CD8-positive, alpha-beta memory T cell (primary cell): Measurements from ENCODE around the gene DCDC2B. TPM values are rescaled to one million over a fixed set of nuclear protein-coding genes. Genes with fewer than 3 reads are reported as not detected.
"Not testable (repeated sequence)": the region's sequence is repeated elsewhere in the genome, so short reads cannot be mapped to it uniquely, and the experiment has no call there.

Experiments
- CTCF ChIA-PET: fragments of 350-600 bp; sonication (Branson Sonifier 250); formaldehyde crosslinking; loops from one replicate; lab custom pipeline; 2021; ENCODE audit warnings: antibody characterized with exemption; lab: Charles Lee
- POLR2A ChIA-PET: fragments of 350-600 bp; sonication (Branson Sonifier 250); formaldehyde crosslinking; loops from one replicate; lab custom pipeline; 2021; ENCODE audit warnings: antibody characterized with exemption; lab: Charles Lee
- DNase-seq, 5 donors: peaks; one replicate each; pipeline versions ENCODE4 v3.0.0 to v3.0.0-alpha.2; 2020 to 2022; ENCODE audit warnings: mixed read lengths in 1 of 5
- H3K27ac ChIP-seq: one replicate; pipeline ENCODE4 v1.7.0; 2013; ENCODE audit warnings: low read depth, mild to moderate bottlenecking, low read length, moderate library complexity
- H3K27me3 ChIP-seq: 2 replicates; pipeline ENCODE4 v1.7.0; 2013; ENCODE audit warnings: low read length, mild to moderate bottlenecking; ENCODE audit not compliant: insufficient read depth, poor library complexity, severe bottlenecking
- H3K36me3 ChIP-seq: 2 replicates; pipeline ENCODE4 v1.7.0; 2013; ENCODE audit warnings: mild to moderate bottlenecking, low read length, moderate library complexity; ENCODE audit not compliant: insufficient read depth
- H3K4me1 ChIP-seq: 2 replicates; pipeline ENCODE4 v1.7.0; 2013; ENCODE audit warnings: mild to moderate bottlenecking, low read length, moderate library complexity; ENCODE audit not compliant: insufficient read depth
- H3K4me3 ChIP-seq: 2 replicates; pipeline ENCODE4 v1.7.0; 2013; ENCODE audit warnings: mild to moderate bottlenecking, low read length
- H3K9me3 ChIP-seq: 2 replicates; pipeline ENCODE4 v1.7.0; 2013; ENCODE audit warnings: mild to moderate bottlenecking, low read length
- H3K27ac Mint-ChIP-seq, 8 donors: one replicate each; pipeline ENCODE4 v1.8.0; 2020 to 2021; ENCODE audit warnings: mixed read lengths in 8 of 8, mild to moderate bottlenecking in 6 of 8, inconsistent platforms in 3 of 8, moderate library complexity in 3 of 8
- H3K27me3 Mint-ChIP-seq, 2 donors: one replicate each; pipeline ENCODE4 v1.8.0; 2020 to 2021; ENCODE audit warnings: mixed read lengths in 2 of 2, mild to moderate bottlenecking in 1 of 2, moderate library complexity in 1 of 2
- H3K36me3 Mint-ChIP-seq, 3 donors: one replicate each; pipeline ENCODE4 v1.8.0; 2020 to 2021; ENCODE audit warnings: mixed read lengths in 3 of 3, inconsistent platforms in 1 of 3, mild to moderate bottlenecking in 1 of 3
- H3K4me1 Mint-ChIP-seq, 3 donors: one replicate each; pipeline ENCODE4 v1.8.0; 2020 to 2021; ENCODE audit warnings: mixed read lengths in 3 of 3, inconsistent platforms in 1 of 3, mild to moderate bottlenecking in 1 of 3
- H3K4me3 Mint-ChIP-seq, 7 donors: one replicate each; pipeline ENCODE4 v1.8.0; 2020 to 2021; ENCODE audit warnings: mixed read lengths in 7 of 7, mild to moderate bottlenecking in 6 of 7, moderate library complexity in 4 of 7, inconsistent platforms in 2 of 7
- H3K9me3 Mint-ChIP-seq, 5 donors: one replicate each; pipeline ENCODE4 v1.8.0; 2020 to 2022; ENCODE audit warnings: mixed read lengths in 5 of 5, mild to moderate bottlenecking in 3 of 5, moderate library complexity in 2 of 5, inconsistent platforms in 1 of 5
- polyA plus RNA-seq: library from polyadenylated mRNA; unstranded; fragments of 300-500 nt; fragmentation: Illumina TruSeq; gene quantifications from one replicate; pipeline ENCODE4 v1.2.3, GENCODE V29; 2021
- total RNA-seq, 2 experiments: library from RNA; stranded (reverse); gene quantifications; one replicate each; pipeline ENCODE4 v1.2.3, GENCODE V29; 2021

Gene DCDC2B
- total and polyA plus RNA-seq, 3 experiments from 2014 or later, result 0.11 to 0.13 TPM; not detected in 1

- DNase-seq, result peak in 4 of 5 donors; percentile 50 to 76 (median 70)
- Histone ChIP-seq H3K36me3 (no peaks in the 10 kb centered on the region), H3K27me3 (no peaks in the 10 kb centered on the region), H3K27ac (peak within 1 kb of the TSS; percentile 85), H3K9me3 (no peaks in the 10 kb centered on the region), H3K4me3 (peak within 1 kb of the TSS; percentile 91), H3K4me1 (peaks cover 53% of the 10 kb centered on the region)
- Mint-ChIP-seq H3K27me3 (peaks cover 0 to 4% of the 10 kb centered on the region in 2 donors), H3K4me3 (peak within 1 kb of the TSS; percentile 92 to 100 (median 98)), H3K36me3 (peaks cover 9 to 45% (median 12%) of the 10 kb centered on the region in 3 donors), H3K27ac (peak within 1 kb of the TSS; percentile 96 to 100 (median 99)), H3K9me3 (no peaks in the 10 kb centered on the region), H3K4me1 (peaks cover 52 to 69% (median 53%) of the 10 kb centered on the region in 3 donors)
- CTCF ChIA-PET, result interaction anchor here (0.8 to 13.4 kb wide), 8 partner anchors 13 to 112 kb away, joined by 3 to 181 read pairs (median 14); partner anchors contain the start of gene HDAC1
- POLR2A ChIA-PET, result interaction anchor here (0.6 to 3.1 kb wide), 11 partner anchors 9 to 325 kb away, joined by 3 to 31 read pairs (median 5); partner anchors contain the start of genes HDAC1 and KPNA6
Measured at GRCh38 chr1:32250893-32251716, 42.2 kb downstream of the DCDC2B start, which contains the start of gene LCK. LCK (plus strand) TSS chr1:32251265; CDS start chr1:32274330, 23,065 bp downstream.

GRCh38 chr1:32255072-32256071, 46.5 kb downstream of the DCDC2B start:
- Histone ChIP-seq H3K4me1 (peaks cover 47% of the 10 kb centered on the region), H3K27me3 (no peaks in the 10 kb centered on the region), H3K9me3 (no peaks in the 10 kb centered on the region), H3K4me3 (peak overlapping the region; percentile 60), H3K36me3 (no peaks in the 10 kb centered on the region), H3K27ac (no peak overlapping the region)
- Mint-ChIP-seq H3K4me1 (peaks cover 51 to 65% (median 56%) of the 10 kb centered on the region in 3 donors), H3K27ac (peak overlapping the region; percentile 76 to 100 (median 92)), H3K9me3 (no peaks in the 10 kb centered on the region), H3K36me3 (peaks cover 9 to 66% (median 20%) of the 10 kb centered on the region in 3 donors), H3K27me3 (peaks cover 0 to 2% of the 10 kb centered on the region in 2 donors), H3K4me3 (peak overlapping the region; percentile 88 to 100 (median 96))
- ChIA-PET POLR2A (interaction anchor here (0.6 to 3.4 kb wide), 11 partner anchors 9 to 139 kb away, joined by 3 to 21 read pairs (median 4); partner anchors contain the start of gene BSDC1), CTCF (interaction anchor here (0.8 to 16.9 kb wide), 8 partner anchors 3 to 81 kb away, joined by 3 to 181 read pairs (median 6); partner anchors contain the start of genes FAM167B, LCK and MARCKSL1)
- peak in 1 of 5 donors; percentile 56 for DNase-seq

GRCh38 chr1:32256473-32257226, 47.8 kb downstream of the DCDC2B start:
- Mint-ChIP-seq H3K4me3 (peak overlapping the region; percentile 71 to 91 (median 84)), H3K27me3 (peaks cover 0 to 2% of the 10 kb centered on the region in 2 donors), H3K27ac (peak overlapping the region; percentile 85 to 99 (median 95)), H3K9me3 (no peaks in the 10 kb centered on the region), H3K4me1 (peaks cover 48 to 63% (median 56%) of the 10 kb centered on the region in 3 donors), H3K36me3 (peaks cover 12 to 59% (median 23%) of the 10 kb centered on the region in 3 donors)
- Histone ChIP-seq H3K4me1 (peaks cover 46% of the 10 kb centered on the region), H3K27ac (peak overlapping the region; percentile 28), H3K27me3 (no peaks in the 10 kb centered on the region), H3K36me3 (no peaks in the 10 kb centered on the region), H3K4me3 (peak overlapping the region; percentile 48), H3K9me3 (no peaks in the 10 kb centered on the region)
- ChIA-PET CTCF (interaction anchor here (0.9 to 16.9 kb wide), 5 partner anchors 4 to 41 kb away, joined by 3 to 181 read pairs (median 8); partner anchors contain the start of genes FAM167B and LCK), POLR2A (interaction anchor here (1.0 to 1.3 kb wide), 2 partner anchors 14 to 35 kb away, joined by 3 to 4 read pairs; no protein-coding TSS in a partner anchor)
- DNase-seq, result peak in 1 of 5 donors; percentile 47

GRCh38 chr1:32257227-32257508, 48.3 kb downstream of the DCDC2B start:
- Mint-ChIP-seq H3K4me3 (peak overlapping the region; percentile 71 to 91 (median 84)), H3K36me3 (peaks cover 12 to 54% (median 20%) of the 10 kb centered on the region in 3 donors), H3K4me1 (peaks cover 48 to 63% (median 60%) of the 10 kb centered on the region in 3 donors), H3K27ac (peak overlapping the region; percentile 85 to 99 (median 95)), H3K9me3 (no peaks in the 10 kb centered on the region), H3K27me3 (no peaks in the 10 kb centered on the region)
- ChIA-PET POLR2A (interaction anchor here (1.3 kb wide), 1 partner anchor 34 kb away, joined by 4 read pairs; no protein-coding TSS in a partner anchor), CTCF (interaction anchor here (0.9 to 16.9 kb wide), 3 partner anchors 5 to 16 kb away, joined by 3 to 181 read pairs (median 181); partner anchors contain the start of genes FAM167B and LCK)
- no peaks in the 10 kb centered on the region for H3K9me3 ChIP-seq
- no peaks in the 10 kb centered on the region for H3K27me3 ChIP-seq
- peak overlapping the region; percentile 48 for H3K4me3 ChIP-seq
- H3K27ac ChIP-seq, result no peak overlapping the region
- DNase-seq, result no peak
- H3K4me1 ChIP-seq, result peaks cover 46% of the 10 kb centered on the region
- no peaks in the 10 kb centered on the region for H3K36me3 ChIP-seq

GRCh38 chr1:32263236-32263593, 54.3 kb downstream of the DCDC2B start:
- not testable (repeated sequence) for DNase-seq, H3K27ac ChIP-seq, H3K27me3 ChIP-seq, H3K27me3 Mint-ChIP-seq, H3K9me3 ChIP-seq, H3K4me3 ChIP-seq, H3K9me3 Mint-ChIP-seq, H3K36me3 ChIP-seq
- H3K27ac Mint-ChIP-seq, result peak overlapping the region in 7 of 8 donors; percentile 81 to 98 (median 90)
- H3K4me1 Mint-ChIP-seq, result peaks cover 47 to 66% (median 62%) of the 10 kb centered on the region in 3 donors
- H3K4me3 Mint-ChIP-seq, result peak overlapping the region in 4 of 7 donors; percentile 54 to 85 (median 74)
- POLR2A ChIA-PET, result interaction anchor here (0.6 to 3.1 kb wide), 4 partner anchors 9 to 23 kb away, joined by 3 to 21 read pairs (median 10); partner anchors contain the start of genes FAM167B and LCK
- CTCF ChIA-PET, result interaction anchor here (0.8 to 16.9 kb wide), 2 partner anchors 11 to 23 kb away, joined by 3 to 181 read pairs; partner anchors contain the start of genes FAM167B and LCK
- H3K4me1 ChIP-seq, result peaks cover 68% of the 10 kb centered on the region
- peaks cover 3 to 40% (median 12%) of the 10 kb centered on the region in 3 donors for H3K36me3 Mint-ChIP-seq

GRCh38 chr1:32263744-32264143, 54.9 kb downstream of the DCDC2B start:
- Histone ChIP-seq H3K27me3 (no peaks in the 10 kb centered on the region), H3K36me3 (peaks cover 3% of the 10 kb centered on the region), H3K4me1 (peaks cover 63% of the 10 kb centered on the region), H3K4me3 (peak overlapping the region; percentile 49), H3K9me3 (no peaks in the 10 kb centered on the region), H3K27ac (no peak overlapping the region)
- CTCF ChIA-PET, result interaction anchor here (1.9 to 16.9 kb wide), 2 partner anchors 11 to 23 kb away, joined by 7 to 181 read pairs; partner anchors contain the start of genes FAM167B and LCK
- peak in 3 of 5 donors; percentile 50 to 71 (median 56) for DNase-seq
- POLR2A ChIA-PET, result interaction anchor here (0.6 to 3.1 kb wide), 3 partner anchors 9 to 17 kb away, joined by 3 to 21 read pairs (median 18); partner anchors contain the start of genes FAM167B and LCK
- peaks cover 3 to 39% (median 12%) of the 10 kb centered on the region in 3 donors for H3K36me3 Mint-ChIP-seq
- H3K4me3 Mint-ChIP-seq, result peak overlapping the region; percentile 15 to 85 (median 77)
- H3K27ac Mint-ChIP-seq, result peak overlapping the region; percentile 81 to 98 (median 93)
- no peaks in the 10 kb centered on the region for H3K9me3 Mint-ChIP-seq
- H3K4me1 Mint-ChIP-seq, result peaks cover 46 to 64% (median 62%) of the 10 kb centered on the region in 3 donors
- H3K27me3 Mint-ChIP-seq, result no peaks in the 10 kb centered on the region
